Measurements from ENCODE around the gene LRMDA. TPM values are rescaled to one million over a fixed set of nuclear protein-coding genes. Genes with fewer than 3 reads are reported as not detected.

The LRMDA gene
- total RNA-seq, 4 donors from 2014 or later = 1.4 to 23.1 (median 3.6) TPM

DNA sequence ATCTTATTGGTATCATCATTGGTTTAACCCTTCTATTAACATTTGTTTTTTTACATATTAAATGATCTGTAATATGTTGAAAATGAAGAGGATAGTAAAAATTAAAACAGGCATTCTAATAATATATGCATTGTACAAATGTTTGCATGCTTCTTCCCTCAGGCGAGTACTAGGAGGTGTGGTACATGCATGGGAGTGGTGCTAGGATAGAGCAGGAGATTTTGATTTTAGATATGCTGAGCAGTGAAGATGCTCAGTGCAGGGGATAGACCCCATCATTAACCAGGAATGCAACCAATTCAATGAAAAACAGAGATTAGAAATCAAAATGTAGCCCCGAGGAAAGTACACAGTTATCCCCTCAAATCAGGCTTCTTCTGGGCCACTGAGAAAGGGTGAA lies 916.4 kb downstream of the LRMDA start:
- Histone ChIP-seq H3K36me3 (no peaks in the 10 kb centered on the region), H3K9me3 (no peaks in the 10 kb centered on the region), H3K27me3 (no peaks in the 10 kb centered on the region), H3K4me1 (no peaks in the 10 kb centered on the region), H3K4me3 (no peak overlapping the region), H3K27ac (no peak overlapping the region)
- DNase-seq = no peak
- TF ChIP-seq, protein P1, sequence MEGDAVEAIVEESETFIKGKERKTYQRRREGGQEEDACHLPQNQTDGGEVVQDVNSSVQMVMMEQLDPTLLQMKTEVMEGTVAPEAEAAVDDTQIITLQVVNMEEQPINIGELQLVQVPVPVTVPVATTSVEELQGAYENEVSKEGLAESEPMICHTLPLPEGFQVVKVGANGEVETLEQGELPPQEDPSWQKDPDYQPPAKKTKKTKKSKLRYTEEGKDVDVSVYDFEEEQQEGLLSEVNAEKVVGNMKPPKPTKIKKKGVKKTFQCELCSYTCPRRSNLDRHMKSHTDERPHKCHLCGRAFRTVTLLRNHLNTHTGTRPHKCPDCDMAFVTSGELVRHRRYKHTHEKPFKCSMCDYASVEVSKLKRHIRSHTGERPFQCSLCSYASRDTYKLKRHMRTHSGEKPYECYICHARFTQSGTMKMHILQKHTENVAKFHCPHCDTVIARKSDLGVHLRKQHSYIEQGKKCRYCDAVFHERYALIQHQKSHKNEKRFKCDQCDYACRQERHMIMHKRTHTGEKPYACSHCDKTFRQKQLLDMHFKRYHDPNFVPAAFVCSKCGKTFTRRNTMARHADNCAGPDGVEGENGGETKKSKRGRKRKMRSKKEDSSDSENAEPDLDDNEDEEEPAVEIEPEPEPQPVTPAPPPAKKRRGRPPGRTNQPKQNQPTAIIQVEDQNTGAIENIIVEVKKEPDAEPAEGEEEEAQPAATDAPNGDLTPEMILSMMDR (IDR thresholded peaks at IDR 0.05) = no peak

DNA sequence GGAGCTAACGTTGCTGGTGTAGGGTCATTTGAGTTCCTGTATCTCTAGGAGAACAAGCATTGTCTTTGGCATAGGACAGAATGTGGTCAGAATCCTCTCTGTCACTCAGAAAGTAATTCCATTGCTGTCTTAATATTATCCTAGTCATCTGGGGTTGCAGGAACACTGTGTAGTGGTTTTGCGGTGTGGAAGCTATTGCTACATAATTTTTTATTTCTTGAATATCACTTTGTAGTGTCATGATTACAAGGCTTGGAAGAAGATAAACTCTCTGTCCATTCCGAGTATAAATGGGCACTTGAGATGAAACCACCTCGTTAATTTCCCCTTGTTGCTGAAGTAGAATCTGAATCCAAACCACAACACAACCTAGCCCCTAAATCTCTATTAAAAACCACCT lies 919.2 kb downstream of the LRMDA start:
- TF ChIP-seq POLR2A (IDR thresholded peaks at IDR 0.05) = no peak
- TF ChIP-seq, protein P1 (IDR thresholded peaks at IDR 0.05) = no peak
- H3K27me3 ChIP-seq = no peaks in the 10 kb centered on the region
- H3K27ac ChIP-seq = no peak overlapping the region
- H3K9me3 ChIP-seq = no peaks in the 10 kb centered on the region
- no peak for DNase-seq
- H3K4me1 ChIP-seq = no peaks in the 10 kb centered on the region
- no peaks in the 10 kb centered on the region for H3K36me3 ChIP-seq
- H3K4me3 ChIP-seq = no peak overlapping the region

DNA sequence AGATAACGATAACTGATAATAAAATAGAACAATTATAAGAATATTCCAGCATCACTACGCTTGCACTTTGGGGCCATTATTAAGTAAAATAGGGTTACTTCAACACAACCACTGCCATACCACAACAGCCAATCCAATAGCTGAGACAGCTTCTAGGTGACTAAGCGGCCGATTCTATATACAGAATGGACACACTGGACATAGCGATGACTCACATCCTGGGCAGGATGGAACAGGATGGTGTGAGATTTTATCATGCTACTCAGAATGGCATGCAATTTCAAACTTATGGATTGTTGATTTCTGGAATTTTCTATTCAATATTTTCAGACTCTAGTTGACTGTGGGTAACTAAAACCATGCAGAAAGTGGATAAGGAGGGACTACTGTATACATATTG lies 920.9 kb downstream of the LRMDA start:
- no peak for DNase-seq
- no peak overlapping the region for H3K27ac ChIP-seq

DNA sequence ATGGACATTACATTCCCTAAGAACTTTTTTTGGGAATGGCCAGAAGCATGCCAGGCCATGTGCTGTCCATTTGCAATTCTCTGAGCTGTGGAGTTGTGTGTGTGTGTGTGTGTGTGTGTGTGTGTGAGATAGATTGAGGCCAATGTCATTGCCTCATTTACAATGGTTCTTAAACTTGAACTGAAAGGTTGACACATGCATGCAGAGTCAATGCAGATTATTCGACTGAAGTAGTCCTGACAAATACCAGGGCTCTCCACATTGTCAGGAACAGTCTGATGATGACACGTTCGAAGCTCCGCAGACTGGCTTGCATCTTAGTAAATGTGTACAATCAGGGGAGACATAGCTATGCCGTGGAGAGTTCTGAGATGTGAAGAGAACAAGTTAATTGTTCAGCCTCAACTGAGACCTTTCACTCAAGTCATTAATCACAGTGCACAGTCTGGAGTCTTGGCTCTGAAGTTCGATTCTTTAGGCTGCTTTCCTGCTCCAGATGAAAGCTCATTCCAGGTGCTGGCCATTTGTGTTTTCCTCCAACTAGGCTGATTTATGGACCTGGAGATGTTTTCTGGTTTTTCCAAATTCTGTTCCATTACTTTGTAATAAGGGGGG lies 921.9 kb downstream of the LRMDA start:
- no peak for DNase-seq
- no peaks in the 10 kb centered on the region for H3K27me3 ChIP-seq
- H3K4me1 ChIP-seq = no peaks in the 10 kb centered on the region
- H3K36me3 ChIP-seq = no peaks in the 10 kb centered on the region
- no peak for TF ChIP-seq POLR2A (IDR thresholded peaks at IDR 0.05)
- TF ChIP-seq, protein P1 (IDR thresholded peaks at IDR 0.05) = no peak
- no peak overlapping the region for H3K4me3 ChIP-seq
- H3K9me3 ChIP-seq = no peaks in the 10 kb centered on the region
- no peak overlapping the region for H3K27ac ChIP-seq

More for the DNA sequence above, 920.9 kb downstream of the LRMDA start:
- no peaks in the 10 kb centered on the region for H3K9me3 ChIP-seq
- TF ChIP-seq, protein P1 (IDR thresholded peaks at IDR 0.05) = no peak
- no peak for TF ChIP-seq POLR2A (IDR thresholded peaks at IDR 0.05)
- H3K4me1 ChIP-seq = no peaks in the 10 kb centered on the region
- H3K36me3 ChIP-seq = no peaks in the 10 kb centered on the region
- no peaks in the 10 kb centered on the region for H3K27me3 ChIP-seq
- no peak overlapping the region for H3K4me3 ChIP-seq

DNA sequence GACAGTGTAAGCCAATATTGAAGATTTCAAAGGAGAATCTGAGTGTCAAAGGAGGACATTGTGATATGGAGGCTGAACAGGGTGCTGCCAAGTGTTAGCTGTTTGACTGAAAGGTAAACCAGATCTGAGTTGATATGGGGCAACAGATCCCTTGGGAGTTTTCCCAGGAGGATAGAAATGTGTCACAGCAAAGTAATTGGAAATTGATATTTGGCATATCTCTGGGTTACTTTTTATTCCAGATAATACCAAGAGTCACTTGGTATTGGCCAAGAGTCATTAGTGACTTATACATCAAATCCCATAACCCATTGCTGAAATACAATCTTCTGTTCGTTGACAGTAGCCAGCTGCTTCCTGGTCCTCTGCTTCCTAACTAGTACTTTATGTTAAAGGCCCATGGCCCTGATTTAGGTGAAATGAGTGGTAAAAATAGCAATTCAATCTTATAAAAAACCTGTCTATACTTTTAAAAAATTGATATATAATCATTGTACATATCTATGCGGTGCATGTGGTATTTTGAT lies 922.9 kb downstream of the LRMDA start:
- DNase-seq = no peak
- Histone ChIP-seq H3K4me3 (no peak overlapping the region), H3K9me3 (no peaks in the 10 kb centered on the region), H3K4me1 (no peaks in the 10 kb centered on the region), H3K27me3 (no peaks in the 10 kb centered on the region), H3K36me3 (no peaks in the 10 kb centered on the region), H3K27ac (no peak overlapping the region)
- TF ChIP-seq, protein P1 (IDR thresholded peaks at IDR 0.05) = no peak
- no peak for TF ChIP-seq POLR2A (IDR thresholded peaks at IDR 0.05)
